ENCODE results near the gene RCBTB2. TPM values are rescaled to one million over a fixed set of nuclear protein-coding genes. Genes with fewer than 3 reads are reported as not detected.

The RCBTB2 gene
- polyA plus RNA-seq, 3 donors = 55.5 to 100 (median 64.4) TPM

DNA sequence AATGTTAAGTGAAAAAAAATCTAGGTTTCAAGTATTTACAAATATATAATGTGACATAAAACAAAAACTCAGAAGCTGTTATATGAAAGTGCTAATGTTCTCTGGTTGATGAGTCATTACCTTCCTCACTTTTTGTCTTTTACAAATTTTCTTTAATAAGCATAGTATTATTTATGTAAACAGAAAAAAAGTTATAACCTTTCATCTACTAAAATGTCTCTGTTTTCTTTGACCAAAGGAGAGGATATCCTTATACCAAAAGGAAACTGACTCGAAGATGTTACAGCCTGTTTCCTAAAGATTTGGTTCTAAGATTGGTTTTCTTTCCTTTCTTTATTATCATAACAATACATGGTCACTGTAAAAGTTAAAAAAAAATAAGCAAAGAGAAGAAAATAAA, 38.0 kb downstream of the RCBTB2 start:
- no peak for DNase-seq
- peaks cover 0 to 3% (median 0%) of the 10 kb centered on the region in 7 donors for H3K9me3 Mint-ChIP-seq
- Histone ChIP-seq H3K9me3 (replicated peaks in 1 of 2; ENCODE audit: control insufficient read depth in 1 of 2, insufficient read depth in 1 of 2, low read length in 2 of 2) (no peaks in the 10 kb centered on the region), H3K9ac (ENCODE audit: insufficient read depth, low read length, poor library complexity, severe bottlenecking) (no peak overlapping the region), H3K36me3 (replicated peaks in 1 of 2; ENCODE audit: control insufficient read depth in 1 of 2, insufficient read depth in 2 of 2, low read length in 2 of 2) (peaks cover 25 to 55% of the 10 kb centered on the region in 2 donors), H3K27me3 (ENCODE audit: control insufficient read depth in 2 of 2, insufficient read depth in 2 of 2, low read length in 2 of 2) (no peaks in the 10 kb centered on the region), H3K4me1 (ENCODE audit: control insufficient read depth in 1 of 2, insufficient read depth in 2 of 2, low read length in 2 of 2) (peaks cover 57 to 66% of the 10 kb centered on the region in 2 donors), H4K20me1 (ENCODE audit: insufficient read depth, low read length) (no peaks in the 10 kb centered on the region), H3K27ac (ENCODE audit: low read depth in 1 of 2, low read length in 2 of 2) (peak overlapping the region in 1 of 2 donors; percentile 92), H3K79me2 (ENCODE audit: insufficient read depth, low read length) (peaks cover 18% of the 10 kb centered on the region), H2AFZ (ENCODE audit: insufficient read depth, low read depth, low read length, poor library complexity, severe bottlenecking) (no peak overlapping the region), H3K4me2 (replicated peaks; ENCODE audit: extremely low read depth, low read length, poor library complexity, severe bottlenecking) (no peak overlapping the region), H3K4me3 (replicated peaks in 1 of 3; ENCODE audit: low read depth in 2 of 3, low read length in 3 of 3) (no peak overlapping the region)
- peaks cover 38 to 56% of the 10 kb centered on the region in 2 donors for H3K36me3 Mint-ChIP-seq
- H3K4me1 Mint-ChIP-seq = peaks cover 40% of the 10 kb centered on the region
- WGBS (ENCODE audit: insufficient coverage) = no CpG with 5 or more reads among the region's 1 CpG
- TF ChIP-seq, protein P1, sequence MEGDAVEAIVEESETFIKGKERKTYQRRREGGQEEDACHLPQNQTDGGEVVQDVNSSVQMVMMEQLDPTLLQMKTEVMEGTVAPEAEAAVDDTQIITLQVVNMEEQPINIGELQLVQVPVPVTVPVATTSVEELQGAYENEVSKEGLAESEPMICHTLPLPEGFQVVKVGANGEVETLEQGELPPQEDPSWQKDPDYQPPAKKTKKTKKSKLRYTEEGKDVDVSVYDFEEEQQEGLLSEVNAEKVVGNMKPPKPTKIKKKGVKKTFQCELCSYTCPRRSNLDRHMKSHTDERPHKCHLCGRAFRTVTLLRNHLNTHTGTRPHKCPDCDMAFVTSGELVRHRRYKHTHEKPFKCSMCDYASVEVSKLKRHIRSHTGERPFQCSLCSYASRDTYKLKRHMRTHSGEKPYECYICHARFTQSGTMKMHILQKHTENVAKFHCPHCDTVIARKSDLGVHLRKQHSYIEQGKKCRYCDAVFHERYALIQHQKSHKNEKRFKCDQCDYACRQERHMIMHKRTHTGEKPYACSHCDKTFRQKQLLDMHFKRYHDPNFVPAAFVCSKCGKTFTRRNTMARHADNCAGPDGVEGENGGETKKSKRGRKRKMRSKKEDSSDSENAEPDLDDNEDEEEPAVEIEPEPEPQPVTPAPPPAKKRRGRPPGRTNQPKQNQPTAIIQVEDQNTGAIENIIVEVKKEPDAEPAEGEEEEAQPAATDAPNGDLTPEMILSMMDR (IDR thresholded peaks at IDR 0.05) = no peak
- intact Hi-C loops (cut with micrococcal nuclease) = loop anchor here (5.0 kb wide), 2 partner anchors 77 to 82 kb away; no protein-coding TSS in a partner anchor
- no peak overlapping the region for H3K4me3 Mint-ChIP-seq
- peak overlapping the region in 1 of 7 donors; percentile 26 for H3K27ac Mint-ChIP-seq
- peaks cover 0 to 1% (median 0%) of the 10 kb centered on the region in 3 donors for H3K27me3 Mint-ChIP-seq (ENCODE audit: low read depth in 3 of 3)

DNA sequence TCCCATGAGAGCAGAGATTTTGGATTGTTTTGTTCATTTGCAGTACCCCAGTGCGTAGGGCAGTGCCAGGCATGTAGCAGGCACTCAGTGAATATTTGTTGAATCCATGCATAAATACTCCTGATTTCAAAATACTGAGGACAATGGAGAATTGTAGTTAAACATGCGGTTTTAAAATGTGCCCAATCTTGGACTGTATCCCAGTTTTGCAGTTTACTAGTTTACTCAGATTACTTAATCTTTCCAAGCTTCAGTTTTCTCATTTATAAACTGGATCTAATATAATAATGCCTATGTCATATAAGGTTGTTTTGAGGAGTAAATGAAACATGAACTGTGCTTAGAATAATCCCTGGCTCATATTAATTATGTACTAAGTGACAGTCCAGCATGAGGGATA, 39.0 kb downstream of the RCBTB2 start:
- peaks cover 0 to 2% (median 0%) of the 10 kb centered on the region in 7 donors for H3K9me3 Mint-ChIP-seq
- H2AFZ ChIP-seq (ENCODE audit: insufficient read depth, low read depth, low read length, poor library complexity, severe bottlenecking) = no peak overlapping the region
- H3K27ac ChIP-seq (ENCODE audit: low read depth in 1 of 2, low read length in 2 of 2) = peak overlapping the region in 1 of 2 donors; percentile 92
- H3K27ac Mint-ChIP-seq = no peak overlapping the region
- peak overlapping the region; percentile 73 for H3K4me2 ChIP-seq (replicated peaks; ENCODE audit: extremely low read depth, low read length, poor library complexity, severe bottlenecking)
- intact Hi-C loops (cut with micrococcal nuclease) = loop anchor here (5.0 kb wide), 2 partner anchors 78 to 83 kb away; no protein-coding TSS in a partner anchor
- peaks cover 28% of the 10 kb centered on the region for H3K79me2 ChIP-seq (ENCODE audit: insufficient read depth, low read length)
- H3K9me3 ChIP-seq (replicated peaks in 1 of 2; ENCODE audit: control insufficient read depth in 1 of 2, insufficient read depth in 1 of 2, low read length in 2 of 2) = no peaks in the 10 kb centered on the region
- H3K36me3 Mint-ChIP-seq = peaks cover 39 to 53% of the 10 kb centered on the region in 2 donors
- H3K36me3 ChIP-seq (replicated peaks in 1 of 2; ENCODE audit: control insufficient read depth in 1 of 2, insufficient read depth in 2 of 2, low read length in 2 of 2) = peaks cover 24 to 55% of the 10 kb centered on the region in 2 donors
- TF ChIP-seq, protein P1 (IDR thresholded peaks at IDR 0.05) = no peak
- H3K4me1 Mint-ChIP-seq = peaks cover 40% of the 10 kb centered on the region
- 80% methylated on average over 1 of the region's 2 CpGs for WGBS (ENCODE audit: insufficient coverage)
- peak overlapping the region in 1 of 3 experiments; percentile 69 for H3K4me3 ChIP-seq (replicated peaks in 1 of 3; ENCODE audit: low read depth in 2 of 3, low read length in 3 of 3)
- peaks cover 0 to 1% (median 0%) of the 10 kb centered on the region in 3 donors for H3K27me3 Mint-ChIP-seq (ENCODE audit: low read depth in 3 of 3)
- H3K4me3 Mint-ChIP-seq = no peak overlapping the region
- no peak for DNase-seq
- peaks cover 56 to 66% of the 10 kb centered on the region in 2 donors for H3K4me1 ChIP-seq (ENCODE audit: control insufficient read depth in 1 of 2, insufficient read depth in 2 of 2, low read length in 2 of 2)
- no peak overlapping the region for H3K9ac ChIP-seq (ENCODE audit: insufficient read depth, low read length, poor library complexity, severe bottlenecking)
- H4K20me1 ChIP-seq (ENCODE audit: insufficient read depth, low read length) = no peaks in the 10 kb centered on the region
- H3K27me3 ChIP-seq (ENCODE audit: control insufficient read depth in 2 of 2, insufficient read depth in 2 of 2, low read length in 2 of 2) = no peaks in the 10 kb centered on the region
